ENCODE results near the gene PRKCG.

DNA sequence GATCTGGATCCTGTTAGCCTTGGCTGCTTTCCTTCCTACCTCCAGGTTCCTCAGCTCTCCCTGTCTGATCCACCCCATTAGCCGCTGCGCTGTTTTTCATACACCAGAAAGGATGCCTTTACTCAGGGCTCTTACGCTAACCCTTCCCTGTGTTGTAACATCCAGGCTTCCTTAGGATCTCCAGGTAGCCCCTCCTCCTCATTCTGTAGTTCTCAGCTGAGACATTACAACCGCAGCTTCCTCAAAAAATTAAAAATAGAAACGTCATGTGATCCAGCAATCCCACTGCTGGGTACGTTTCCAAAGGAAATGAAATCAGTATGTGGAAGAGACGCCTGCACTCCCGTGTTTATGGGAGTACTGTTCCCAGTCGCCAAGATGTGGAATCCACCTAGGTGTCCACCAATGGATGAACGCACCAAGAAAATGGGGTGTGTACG, 32.7 kb upstream of the PRKCG start:
- no peak for TF ChIP-seq CTCF (IDR thresholded peaks at IDR 0.05; ENCODE audit: borderline replicate concordance, extremely low read depth, low read length, poor library complexity, severe bottlenecking)
- no peak for TF ChIP-seq EZH2 (IDR thresholded peaks at IDR 0.05; ENCODE audit: borderline replicate concordance, low read depth, low read length, severe bottlenecking)
